LNCAP (cell line): ENCODE data around the gene DHX15.

ENCODE experiments used
- TF ChIP-seq, protein P1 (sequence below): fragments of 450-650 bp; IDR thresholded peaks from 2 replicates; pipeline ENCODE4 v1.5.1; 2017; ENCODE audit warnings: mild to moderate bottlenecking

Gene DHX15

DNA sequence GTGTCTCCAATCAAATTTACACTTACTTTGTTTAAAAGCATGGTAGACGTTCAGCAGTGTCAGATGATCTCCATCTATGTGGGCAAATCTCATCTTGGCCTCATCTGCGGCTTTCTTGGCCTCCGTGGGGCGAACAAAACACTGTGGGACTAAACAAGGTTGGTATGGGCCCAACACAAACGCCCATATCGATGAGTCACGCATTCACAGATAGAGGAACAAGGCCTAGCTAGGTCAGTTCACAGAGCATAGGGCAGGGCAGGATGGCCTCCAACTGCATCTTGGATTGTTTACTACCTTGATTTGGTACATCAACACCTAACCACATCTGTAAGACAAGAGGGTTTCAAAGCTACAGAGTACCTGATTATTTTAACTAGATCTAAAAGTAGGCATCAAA is 47.3 kb downstream of the DHX15 start:
- TF ChIP-seq, protein P1, sequence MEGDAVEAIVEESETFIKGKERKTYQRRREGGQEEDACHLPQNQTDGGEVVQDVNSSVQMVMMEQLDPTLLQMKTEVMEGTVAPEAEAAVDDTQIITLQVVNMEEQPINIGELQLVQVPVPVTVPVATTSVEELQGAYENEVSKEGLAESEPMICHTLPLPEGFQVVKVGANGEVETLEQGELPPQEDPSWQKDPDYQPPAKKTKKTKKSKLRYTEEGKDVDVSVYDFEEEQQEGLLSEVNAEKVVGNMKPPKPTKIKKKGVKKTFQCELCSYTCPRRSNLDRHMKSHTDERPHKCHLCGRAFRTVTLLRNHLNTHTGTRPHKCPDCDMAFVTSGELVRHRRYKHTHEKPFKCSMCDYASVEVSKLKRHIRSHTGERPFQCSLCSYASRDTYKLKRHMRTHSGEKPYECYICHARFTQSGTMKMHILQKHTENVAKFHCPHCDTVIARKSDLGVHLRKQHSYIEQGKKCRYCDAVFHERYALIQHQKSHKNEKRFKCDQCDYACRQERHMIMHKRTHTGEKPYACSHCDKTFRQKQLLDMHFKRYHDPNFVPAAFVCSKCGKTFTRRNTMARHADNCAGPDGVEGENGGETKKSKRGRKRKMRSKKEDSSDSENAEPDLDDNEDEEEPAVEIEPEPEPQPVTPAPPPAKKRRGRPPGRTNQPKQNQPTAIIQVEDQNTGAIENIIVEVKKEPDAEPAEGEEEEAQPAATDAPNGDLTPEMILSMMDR: no peak

DNA sequence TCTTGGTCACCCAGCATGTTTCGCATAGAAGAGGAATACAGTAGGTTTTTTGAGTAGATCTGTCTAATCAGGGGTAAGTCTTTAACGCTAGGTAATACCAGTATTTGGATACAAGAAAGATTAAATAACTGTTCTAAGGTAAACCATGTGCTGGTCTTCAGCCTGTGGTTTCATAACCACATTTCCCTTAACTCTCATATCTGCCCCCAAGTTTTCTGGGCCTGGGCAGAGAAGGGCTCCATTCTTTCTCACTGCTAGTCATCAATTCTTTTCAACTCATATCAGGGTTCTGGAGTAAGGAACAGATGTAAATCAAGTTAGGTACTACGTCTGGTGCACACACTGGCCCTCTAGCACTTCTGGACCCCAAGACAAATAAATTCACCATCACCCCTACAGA is 49.0 kb downstream of the DHX15 start:
- TF ChIP-seq, protein P1: no peak

DNA sequence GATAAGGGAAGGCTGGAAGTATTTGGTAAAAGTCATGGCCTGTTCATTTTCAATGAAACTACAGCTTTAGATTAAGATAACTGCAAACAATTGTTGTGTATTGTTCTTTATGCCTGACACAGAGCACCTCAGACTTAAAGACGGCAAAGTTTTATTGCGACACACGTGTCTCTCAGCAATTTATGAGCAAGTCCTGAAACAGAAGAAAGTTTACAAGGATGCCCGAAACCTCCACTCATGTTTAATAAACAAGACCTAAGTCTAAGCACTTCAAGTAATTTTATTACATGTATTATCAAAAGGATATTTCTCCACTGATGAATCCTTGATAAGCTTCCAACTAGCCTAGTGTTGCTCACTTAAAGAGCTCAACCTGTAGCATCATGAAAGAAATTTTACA is 51.0 kb downstream of the DHX15 start:
- TF ChIP-seq, protein P1: no peak

DNA sequence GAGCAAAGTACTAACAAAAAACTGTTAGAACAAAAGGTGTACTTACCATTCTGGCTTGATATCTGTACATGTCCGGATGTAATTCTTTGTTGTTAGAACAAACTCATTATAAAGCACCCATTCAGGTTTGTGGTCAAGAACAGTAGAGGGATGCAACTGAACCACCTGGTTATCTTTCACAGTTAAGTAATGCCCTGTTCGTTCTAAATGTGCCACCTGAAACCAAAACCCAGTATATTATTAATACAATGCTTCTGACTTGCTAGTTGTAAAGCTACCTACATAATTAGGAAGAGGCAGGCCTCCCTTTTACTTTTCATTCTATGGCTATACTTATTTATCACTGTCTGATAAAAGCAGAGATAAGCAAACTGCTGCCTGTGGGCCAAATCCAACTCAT is 54.8 kb downstream of the DHX15 start:
- TF ChIP-seq, protein P1: no peak

DNA sequence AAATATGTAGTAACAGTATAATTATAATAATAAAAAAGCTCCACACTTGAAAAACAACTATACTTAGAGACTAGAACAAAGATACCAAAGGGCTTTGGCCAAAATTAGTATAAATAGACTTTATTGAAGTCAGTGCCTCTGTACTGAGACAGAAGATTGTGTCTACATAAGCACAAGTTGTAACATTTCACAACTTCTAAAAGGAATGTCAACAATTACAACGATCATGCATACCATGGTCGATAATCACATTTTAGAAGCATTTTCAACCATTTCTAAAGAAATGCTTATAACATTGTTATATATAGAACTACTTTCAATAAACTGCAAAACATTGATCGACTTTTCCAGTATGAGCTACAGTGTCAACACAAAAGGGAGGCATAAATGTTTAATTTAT is 57.0 kb downstream of the DHX15 start:
- TF ChIP-seq, protein P1: no peak

DNA sequence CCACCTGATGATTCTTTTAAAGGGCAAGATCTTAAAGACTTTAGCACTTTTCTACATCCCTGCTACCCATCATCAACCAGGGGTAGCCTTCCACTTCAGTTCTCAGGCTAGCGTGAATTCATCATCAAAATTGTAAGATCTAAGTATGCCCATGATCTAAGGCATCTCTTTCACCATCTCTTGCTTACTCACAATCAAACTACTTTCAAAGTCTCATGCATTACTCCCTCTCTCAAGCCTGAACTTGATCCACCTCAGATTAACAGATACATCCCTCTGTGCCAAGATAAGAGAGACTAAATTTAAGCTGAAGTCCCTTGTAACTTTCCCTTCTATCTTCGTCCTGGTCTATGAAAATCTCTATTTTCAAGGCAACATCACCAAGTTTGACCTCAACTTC is 62.8 kb downstream of the DHX15 start:
- TF ChIP-seq, protein P1: no peak

DNA sequence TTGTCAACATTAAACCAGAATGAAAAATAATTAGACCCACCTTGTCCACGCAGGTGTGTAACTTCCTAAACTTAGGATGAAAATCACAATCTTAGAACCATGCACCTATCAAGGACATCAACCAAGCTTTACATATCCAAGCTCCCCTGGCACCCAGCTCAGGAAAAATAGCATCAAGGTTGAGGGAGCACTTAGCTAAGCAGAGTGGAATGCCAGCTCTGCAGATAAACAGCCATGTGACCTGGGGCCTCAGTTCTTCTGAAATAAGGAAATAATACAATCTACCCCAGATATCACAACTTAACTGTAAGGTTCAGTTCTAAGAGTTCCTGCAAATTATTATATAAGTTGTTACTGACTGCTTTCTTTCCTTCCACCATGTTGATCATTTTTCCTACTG is 64.7 kb downstream of the DHX15 start:
- TF ChIP-seq, protein P1: no peak

DNA sequence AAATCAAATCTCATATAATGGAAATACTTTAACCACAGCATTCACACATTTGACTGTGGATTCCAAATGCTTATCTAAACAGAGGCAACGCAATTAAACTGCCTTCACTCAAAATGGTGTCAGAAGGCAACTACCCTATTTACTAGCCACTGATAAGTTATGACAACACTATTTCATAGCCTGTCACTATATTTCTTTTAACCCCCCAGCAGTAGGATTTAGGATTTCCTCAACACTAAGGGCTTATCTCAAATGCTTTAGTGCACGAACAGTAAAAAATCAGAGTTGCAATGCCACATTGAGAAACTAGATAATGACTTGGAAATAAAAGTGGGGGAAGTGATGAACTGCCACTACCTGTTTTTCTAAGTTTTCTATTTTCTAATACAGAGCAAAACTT is 66.7 kb downstream of the DHX15 start:
- TF ChIP-seq, protein P1: no peak
